Keratinocyte (primary cell): ENCODE measurements around the gene TCERG1L.

Source experiments
- EZH2 ChIP-seq: IDR thresholded peaks from one replicate; pipeline ENCODE4 v1.6.1; 2012; ENCODE audit warnings: inconsistent platforms, mild to moderate bottlenecking, low read length, moderate library complexity
- TF ChIP-seq, protein P1 (sequence below), 3 experiments: IDR thresholded peaks in 1 of 3; conservative IDR thresholded peaks in 1 of 3; optimal IDR thresholded peaks in 1 of 3; 2 replicates in 2 of 3; 3 replicates in 1 of 3; pipeline versions ENCODE3 to v1.5.1; 2011; ENCODE audit warnings: low read length in 3 of 3, mild to moderate bottlenecking in 3 of 3, moderate library complexity in 2 of 3, control low read depth in 1 of 3, inconsistent platforms in 1 of 3; ENCODE audit not compliant: insufficient read depth in 2 of 3; ENCODE audit errors: extremely low read depth in 1 of 3

DNA sequence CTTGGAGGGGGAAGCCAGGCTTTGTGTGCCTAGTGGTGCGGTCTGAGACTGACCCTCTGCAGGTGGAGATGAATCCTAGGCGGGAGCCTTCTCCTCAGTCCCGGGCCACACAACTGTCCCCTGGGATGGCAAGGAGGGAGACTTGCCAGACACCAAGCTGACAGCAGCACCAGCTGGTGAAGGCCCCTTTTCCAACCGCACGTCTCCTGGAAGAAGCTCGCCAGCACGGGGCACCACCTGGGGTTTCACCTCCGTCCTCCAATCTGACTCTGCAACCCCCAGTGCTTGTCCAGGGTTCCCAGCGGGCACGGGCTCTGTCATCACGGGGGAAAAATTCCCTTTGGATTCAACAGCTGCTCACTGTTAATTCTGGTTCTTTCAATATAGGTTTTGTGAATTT, 34.2 kb upstream of the TCERG1L start:
- TF ChIP-seq, protein P1, sequence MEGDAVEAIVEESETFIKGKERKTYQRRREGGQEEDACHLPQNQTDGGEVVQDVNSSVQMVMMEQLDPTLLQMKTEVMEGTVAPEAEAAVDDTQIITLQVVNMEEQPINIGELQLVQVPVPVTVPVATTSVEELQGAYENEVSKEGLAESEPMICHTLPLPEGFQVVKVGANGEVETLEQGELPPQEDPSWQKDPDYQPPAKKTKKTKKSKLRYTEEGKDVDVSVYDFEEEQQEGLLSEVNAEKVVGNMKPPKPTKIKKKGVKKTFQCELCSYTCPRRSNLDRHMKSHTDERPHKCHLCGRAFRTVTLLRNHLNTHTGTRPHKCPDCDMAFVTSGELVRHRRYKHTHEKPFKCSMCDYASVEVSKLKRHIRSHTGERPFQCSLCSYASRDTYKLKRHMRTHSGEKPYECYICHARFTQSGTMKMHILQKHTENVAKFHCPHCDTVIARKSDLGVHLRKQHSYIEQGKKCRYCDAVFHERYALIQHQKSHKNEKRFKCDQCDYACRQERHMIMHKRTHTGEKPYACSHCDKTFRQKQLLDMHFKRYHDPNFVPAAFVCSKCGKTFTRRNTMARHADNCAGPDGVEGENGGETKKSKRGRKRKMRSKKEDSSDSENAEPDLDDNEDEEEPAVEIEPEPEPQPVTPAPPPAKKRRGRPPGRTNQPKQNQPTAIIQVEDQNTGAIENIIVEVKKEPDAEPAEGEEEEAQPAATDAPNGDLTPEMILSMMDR (optimal IDR thresholded peaks at IDR 0.05 in 1 of 3, IDR thresholded peaks at IDR 0.05 in 1 of 3, conservative IDR thresholded peaks at IDR 0.05 in 1 of 3; ENCODE audit: extremely low read depth in 1 of 3, insufficient read depth in 2 of 3, low read length in 3 of 3) = no peak
- no peak for TF ChIP-seq EZH2
